Measurements from ENCODE around the gene TES.
"Not testable (repeated sequence)": the region's sequence is repeated elsewhere in the genome, so short reads cannot be mapped to it uniquely, and the experiment has no call there.

The TES gene

GRCh38 chr7:116223588-116223987 lies 13.2 kb downstream of the TES start:
- no peak for DNase-seq (ENCODE audit: low spot score)

DNA sequence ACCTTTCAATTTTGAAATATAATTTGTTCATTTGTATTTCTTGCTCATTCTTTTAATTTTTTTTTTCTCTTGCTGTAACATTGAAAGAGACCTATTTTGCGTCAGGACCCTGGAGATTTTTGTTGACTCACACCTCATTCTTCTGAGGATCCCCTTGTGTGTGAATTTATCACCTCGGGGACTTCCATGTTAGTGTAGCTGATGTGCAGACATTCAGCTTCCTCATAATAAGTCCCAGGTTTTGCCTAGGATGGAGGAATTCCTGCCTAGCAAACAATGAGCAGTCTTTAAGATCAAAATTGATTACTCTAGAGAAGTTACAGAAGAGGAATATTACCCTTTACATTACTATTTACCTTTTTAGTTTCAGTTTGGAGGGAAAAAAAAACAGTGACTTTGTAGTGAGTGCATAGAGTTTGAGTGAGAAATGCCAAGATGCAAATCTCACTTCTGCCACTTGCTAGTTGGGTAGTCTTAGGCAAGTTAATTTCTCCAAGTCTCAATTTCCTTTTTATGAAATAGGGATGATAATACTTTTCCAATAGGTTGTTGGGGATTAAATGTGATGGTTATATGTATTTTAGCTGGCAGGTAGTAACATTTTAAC lies 14.3 kb downstream of the TES start:
- DNase-seq (ENCODE audit: low spot score): no peak

DNA sequence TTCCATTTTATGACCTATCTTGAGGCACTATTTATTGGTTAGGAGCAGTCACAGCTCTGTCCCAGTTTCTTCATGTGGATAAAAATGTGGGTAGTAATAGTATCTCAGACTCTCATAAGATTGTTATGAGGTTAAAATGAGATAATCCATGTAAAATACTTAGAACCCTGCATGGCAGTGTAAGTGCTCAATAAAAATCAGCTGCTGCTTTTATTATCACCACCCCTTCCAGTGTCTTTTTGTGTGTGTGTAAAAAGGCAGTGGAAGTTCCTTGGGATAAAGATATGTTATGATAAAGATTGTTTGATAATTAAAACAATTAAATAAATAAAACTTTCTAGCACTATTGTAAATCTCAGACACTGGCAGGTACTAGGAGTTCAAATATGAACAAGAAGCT lies 15.5 kb downstream of the TES start:
- no peak for DNase-seq (ENCODE audit: low spot score)

- DNase-seq (ENCODE audit: low spot score): no peak
Measured at GRCh38 chr7:116226664-116227063, 16.3 kb downstream of the TES start.

DNA sequence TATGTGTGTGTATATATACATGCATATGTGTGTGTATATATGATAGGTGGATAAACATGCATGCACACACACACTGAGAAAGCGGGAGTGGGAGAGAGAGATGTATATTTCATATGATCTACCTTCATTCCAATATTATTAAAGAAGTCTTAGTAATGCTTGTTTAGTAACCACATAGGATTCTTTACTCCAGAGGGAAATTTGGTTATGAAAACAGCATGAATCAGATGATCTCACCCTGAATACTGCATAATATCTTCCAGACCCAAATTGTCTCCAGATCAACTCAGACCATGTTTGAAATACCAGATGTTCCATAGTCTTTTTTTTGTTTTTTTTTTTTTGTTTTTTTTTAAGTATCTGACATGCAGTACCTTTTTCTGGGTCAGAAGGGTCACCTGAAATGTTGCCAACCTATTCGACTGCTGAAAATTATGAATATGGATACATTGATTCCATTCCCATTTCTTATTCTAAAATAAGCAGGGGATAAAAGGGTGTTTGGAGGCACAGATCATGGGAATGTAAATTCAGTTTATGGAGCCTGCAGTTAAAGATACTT lies 17.4 kb downstream of the TES start:
- DNase-seq (ENCODE audit: low spot score): no peak

DNA sequence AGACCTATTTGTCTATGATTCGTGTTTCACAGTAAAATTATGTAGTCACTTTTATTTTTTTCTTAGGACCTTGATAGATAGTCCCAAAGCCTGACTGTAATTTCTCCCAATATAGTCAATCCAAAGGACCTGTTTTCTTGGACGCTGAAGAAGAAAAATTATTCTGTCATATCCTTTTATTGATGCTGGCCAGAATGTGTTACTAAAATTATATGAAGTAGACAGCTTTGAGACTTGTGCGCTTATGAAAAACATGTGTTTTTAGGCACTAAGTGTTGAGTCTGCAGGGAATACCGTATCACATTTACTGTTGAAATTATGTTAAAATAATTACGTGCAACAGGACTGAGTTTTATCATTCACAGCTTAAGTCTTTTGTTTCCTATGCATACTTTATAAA lies 17.9 kb downstream of the TES start:
- no peak for DNase-seq (ENCODE audit: low spot score)

- no peak for DNase-seq (ENCODE audit: low spot score)
Measured at GRCh38 chr7:116229366-116229765, 19.0 kb downstream of the TES start.

GRCh38 chr7:116230191-116231005 lies 20.1 kb downstream of the TES start:
- DNase-seq (ENCODE audit: low spot score): no peak

GRCh38 chr7:116231543-116231942 lies 21.2 kb downstream of the TES start:
- DNase-seq (ENCODE audit: low spot score): no peak

DNA sequence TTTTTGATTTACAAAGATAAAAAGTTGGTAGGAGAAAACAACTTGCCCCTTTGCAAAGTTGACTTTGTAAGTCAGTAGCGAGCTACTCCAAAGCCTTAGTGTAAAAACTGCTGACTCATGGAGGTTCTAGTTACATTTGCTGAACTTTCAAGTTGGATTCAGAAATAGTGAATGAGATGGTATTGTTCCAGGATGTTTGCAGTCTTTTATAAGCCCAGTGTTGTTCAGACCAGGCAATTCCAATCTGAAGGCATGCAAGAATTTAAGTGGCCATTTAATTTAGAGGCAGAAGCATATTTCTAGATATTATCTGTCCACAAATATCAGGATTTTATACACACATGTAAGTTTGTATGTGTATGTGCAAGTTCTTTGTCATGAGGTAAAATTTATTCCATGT lies 21.6 kb downstream of the TES start:
- no peak for DNase-seq (ENCODE audit: low spot score)

DNA sequence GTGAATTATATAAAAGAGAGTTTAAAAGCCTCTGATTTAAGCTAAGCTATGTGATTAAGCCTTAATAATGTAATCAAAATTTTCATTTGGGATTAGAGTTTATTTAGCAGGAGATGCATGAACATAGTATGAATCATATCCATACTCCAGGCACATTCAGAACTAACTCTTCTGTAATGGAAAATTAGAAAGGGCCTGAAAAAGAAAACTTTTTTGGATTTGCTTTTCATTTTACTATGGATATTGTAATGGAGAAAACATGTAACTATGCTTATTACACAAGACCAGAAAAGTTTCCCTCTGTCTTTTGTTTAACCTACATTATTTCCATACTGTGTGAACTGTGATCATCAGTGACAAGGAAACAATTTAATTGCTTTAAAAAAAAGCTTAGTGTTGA lies 22.0 kb downstream of the TES start:
- DNase-seq (ENCODE audit: low spot score): no peak

DNA sequence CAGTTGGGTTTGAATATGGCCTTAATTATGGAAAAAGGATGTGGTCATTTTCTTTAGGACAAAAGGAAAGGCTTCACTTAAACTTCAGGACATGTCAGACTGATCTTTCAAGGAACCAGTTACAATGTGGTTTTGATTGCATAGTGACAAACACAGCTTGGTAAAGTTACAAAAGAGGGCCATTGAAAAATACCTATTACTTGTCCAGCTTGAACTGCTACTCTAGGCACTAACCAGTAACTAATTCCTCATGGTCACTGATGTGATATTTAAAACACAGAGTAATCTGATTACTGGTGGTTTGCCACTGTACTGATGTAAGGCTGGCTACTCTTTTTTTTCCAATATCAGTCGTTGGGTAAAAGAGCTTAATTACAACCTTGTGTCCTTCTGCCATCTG lies 22.6 kb downstream of the TES start:
- DNase-seq (ENCODE audit: low spot score): no peak

DNA sequence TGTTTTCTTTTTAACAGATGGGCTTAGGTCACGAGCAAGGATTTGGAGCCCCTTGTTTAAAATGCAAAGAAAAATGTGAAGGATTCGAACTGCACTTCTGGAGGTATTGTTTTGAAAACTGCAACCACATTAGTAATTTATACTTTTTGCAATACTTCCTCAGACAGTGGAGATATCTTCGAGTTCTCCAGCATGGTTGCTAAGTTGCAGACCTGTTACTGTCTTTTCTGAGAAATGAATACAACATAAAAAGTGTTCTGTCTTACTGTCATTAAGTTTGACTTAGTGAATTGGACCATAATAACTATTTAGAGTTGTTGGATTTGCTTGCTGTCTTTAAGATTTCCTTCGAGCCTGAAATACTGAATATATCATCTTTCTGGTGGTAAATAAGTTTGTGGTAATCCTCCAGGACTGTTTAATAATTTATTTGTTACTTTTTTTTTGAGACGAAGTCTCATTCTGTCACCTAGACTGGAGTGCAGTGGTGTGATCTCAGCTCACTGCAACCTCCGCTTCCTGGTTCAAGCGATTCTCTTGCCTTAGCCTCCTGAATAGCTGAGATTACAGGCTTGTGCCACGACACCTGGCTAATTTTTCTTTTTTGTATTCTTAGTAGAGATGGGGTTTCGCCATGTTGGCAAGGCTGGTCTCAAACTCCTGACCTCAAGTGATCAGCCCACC lies 24.3 kb downstream of the TES start:
- no peak for DNase-seq (ENCODE audit: low spot score)

GRCh38 chr7:116235380-116235779 lies 25.0 kb downstream of the TES start:
- no peak for DNase-seq (ENCODE audit: low spot score)

DNA sequence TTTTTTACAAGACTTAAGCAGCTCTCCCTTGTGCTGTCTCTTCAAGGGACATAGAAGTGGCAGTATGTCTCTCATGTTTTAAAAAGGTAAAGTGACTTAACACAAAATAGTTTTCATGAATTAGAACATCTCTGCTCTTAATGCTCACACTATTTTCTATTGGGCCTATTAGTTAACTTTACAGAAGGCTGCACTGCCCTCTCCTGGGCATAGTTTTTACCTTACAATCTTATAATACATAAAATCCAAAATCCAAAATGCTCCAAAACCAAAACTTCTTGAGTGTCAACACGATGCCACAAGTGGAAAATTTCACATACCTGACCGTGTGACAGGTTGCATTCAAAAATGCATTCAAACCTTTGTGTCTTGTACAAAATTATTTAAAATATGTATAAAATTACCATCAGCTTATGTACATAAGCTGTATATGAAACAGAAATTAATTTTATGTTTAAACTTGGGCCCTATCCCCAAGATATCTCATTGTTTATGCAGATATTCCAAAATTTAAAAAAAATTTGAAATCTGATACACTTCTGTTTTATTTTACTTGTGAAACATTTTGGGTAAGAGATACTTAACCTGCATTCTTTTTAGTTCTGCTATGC lies 25.8 kb downstream of the TES start:
- DNase-seq (ENCODE audit: low spot score): no peak

DNA sequence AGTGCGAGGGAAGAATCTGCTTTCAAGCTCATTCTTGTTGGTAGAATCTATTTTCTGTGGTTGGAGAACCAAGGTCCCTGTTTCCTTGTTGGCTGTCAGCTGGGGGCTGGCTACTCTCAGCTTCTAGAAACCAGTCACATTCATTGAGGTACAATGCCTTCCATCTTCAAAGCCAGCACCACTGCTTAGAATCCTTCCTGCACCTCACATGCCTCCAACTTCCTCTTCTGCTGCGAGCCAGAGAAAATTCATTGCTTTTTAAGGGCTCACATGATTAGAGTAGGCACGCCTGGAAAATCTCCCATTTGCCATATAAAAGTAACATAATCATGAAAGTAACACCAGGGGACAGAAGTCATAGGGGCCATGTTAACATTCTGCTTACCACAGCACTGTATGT lies 28.7 kb downstream of the TES start:
- DNase-seq (ENCODE audit: low spot score): no peak

GRCh38 chr7:116239434-116239833 lies 29.1 kb downstream of the TES start:
- no peak for DNase-seq (ENCODE audit: low spot score)

- no peak for DNase-seq (ENCODE audit: low spot score)
Measured at GRCh38 chr7:116240024-116240668, 29.8 kb downstream of the TES start.

DNA sequence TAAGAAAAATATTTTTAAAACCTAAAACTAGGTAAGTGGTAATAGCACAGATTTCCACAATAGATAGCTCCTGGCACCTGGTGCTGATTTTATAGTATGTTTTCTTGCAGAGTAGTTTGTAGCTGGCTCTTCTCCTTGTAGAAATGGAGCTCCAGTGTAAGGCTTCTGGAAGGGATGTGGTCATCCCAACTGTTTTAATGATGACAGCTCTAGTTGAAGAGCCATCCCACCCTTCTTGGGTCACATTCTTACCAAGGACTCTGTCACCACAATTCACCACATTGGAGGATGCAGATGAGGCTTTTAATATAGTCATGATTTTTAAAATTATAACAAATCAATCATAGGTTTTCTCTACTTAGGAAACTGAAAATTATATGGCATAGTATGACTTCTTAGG lies 31.0 kb downstream of the TES start:
- no peak for DNase-seq (ENCODE audit: low spot score)

DNA sequence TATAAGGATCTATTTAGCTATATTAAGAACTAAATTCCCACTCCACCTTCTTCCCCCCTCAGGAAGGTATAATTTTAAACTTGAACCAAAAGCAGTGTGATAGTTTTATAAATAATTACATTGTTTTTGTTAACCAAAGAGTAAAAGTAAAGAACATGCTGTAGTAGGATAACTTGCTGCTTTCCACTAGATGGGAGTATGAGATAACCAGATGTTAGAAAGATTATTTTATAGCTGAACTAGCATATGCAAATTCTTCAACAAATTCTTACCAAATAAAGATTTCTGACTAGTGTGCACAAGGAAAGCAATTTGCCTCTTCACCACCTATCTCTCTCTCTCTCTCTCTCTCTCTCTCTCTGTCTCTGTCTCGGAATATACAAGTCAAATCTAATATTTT lies 31.8 kb downstream of the TES start:
- DNase-seq (ENCODE audit: low spot score): no peak

GRCh38 chr7:116242759-116243158 lies 32.4 kb downstream of the TES start:
- DNase-seq (ENCODE audit: low spot score): no peak

- not testable (repeated sequence) for DNase-seq (ENCODE audit: low spot score)
Measured at GRCh38 chr7:116244803-116245202, 34.5 kb downstream of the TES start.
